Skeletal muscle cell (primary cell): Measurements from ENCODE around the gene CES4A.

Experiments
- DNase-seq: peaks from one replicate; pipeline ENCODE4 v3.0.0-alpha.2; 2010; ENCODE audit warnings: low read depth
- H3K4me3 ChIP-seq: 2 replicates; pipeline ENCODE4 v1.5.1; 2011; ENCODE audit warnings: low read depth, mild to moderate bottlenecking, control low read depth, low read length, moderate library complexity

Gene CES4A

DNA sequence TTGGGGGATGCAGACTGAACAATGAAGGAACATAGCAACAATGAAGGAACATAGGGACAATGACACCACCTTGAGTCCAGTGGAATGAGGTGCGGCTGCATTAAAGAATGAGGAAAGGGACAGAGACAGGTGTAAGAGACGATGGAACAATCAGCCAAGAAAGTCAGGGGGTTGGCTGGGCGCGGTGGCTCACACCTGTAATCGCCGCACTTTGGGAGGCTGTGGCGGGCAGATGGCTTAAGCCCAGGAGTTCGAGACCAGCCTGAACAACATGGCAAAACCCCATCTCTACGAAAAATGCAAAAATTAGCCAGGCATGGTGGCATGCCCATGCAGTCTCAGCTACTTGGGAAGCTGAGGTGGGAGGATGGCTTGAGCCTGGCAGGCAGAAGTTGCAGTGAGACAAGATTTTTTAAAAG, 26.9 kb downstream of the CES4A start:
- no peak overlapping the region for H3K4me3 ChIP-seq

DNA sequence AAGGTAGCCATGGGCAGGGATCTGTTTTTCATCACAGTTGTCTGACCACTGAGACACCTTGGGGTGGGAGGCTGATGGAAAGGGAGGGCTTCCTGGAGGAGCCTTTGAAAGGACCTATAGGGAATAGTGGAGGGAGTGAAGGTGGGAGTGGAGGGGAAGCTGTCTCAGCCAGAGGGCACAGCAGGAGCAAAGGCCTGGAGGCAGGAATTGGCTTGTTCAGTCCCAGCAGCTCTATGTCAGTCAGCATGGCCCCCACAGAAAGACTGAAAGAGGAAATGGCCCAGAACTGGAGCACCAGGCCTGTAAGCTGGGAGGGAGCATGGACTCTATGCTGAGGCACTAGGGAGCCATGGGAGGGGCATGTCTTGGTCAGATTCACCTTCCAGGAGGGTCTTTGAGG, 27.8 kb downstream of the CES4A start:
- H3K4me3 ChIP-seq = no peak overlapping the region
- no peak for DNase-seq

More for the DNA sequence above, 26.9 kb downstream of the CES4A start:
- DNase-seq = no peak

DNA sequence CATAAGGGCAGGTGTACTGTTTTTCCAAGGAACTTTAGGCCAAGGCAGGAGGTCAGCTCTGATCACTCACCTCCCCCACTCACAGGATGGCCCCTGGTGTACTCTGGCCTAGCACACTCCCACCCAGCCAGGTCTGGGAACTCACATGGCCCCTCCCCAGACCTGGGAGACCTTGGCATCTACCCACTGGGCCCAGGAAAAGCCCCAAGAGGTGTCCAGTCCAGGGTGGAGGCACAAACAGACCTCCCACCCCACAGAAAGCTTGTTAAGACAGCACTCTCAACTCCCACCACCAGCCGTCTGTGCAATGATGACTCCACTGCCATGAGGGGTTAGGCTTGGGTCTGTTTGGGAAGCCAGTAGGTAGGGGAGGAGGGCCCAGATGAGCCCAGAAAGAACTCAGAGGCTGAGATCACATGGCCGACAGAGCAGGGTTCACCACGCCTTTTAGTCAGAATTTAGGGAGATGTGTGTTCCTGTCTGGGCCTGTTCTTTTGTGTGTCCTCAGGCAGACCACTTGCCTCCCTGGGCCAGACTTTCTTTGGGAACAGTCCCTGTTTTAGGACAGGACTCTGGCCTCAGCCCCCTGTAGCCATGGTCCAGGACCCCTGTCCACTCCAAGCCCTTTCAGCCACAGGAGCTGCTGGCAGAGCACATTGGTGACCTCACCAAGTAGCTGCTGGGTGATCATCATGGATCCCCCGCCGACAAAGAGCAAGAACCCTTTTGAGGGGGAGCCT, 28.5 kb downstream of the CES4A start:
- DNase-seq = no peak

DNA sequence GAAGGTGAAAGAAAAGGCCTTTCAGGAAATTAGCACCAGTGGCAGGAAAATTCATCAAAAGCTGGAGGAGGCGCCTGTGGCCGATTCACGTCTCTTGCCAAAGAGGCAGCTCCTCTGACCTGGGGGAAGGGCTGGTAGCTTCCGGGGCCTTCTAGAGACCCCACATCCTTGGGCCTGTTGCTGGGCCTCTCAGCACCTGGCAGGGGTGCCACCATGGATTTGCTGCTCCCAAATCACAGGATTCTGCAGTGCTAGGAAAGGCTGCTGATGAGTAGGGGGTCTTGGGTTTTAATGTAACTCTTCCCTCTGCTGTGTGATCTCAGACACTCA, 29.0 kb downstream of the CES4A start:
- no peak for DNase-seq

More for the DNA sequence above, 28.5 kb downstream of the CES4A start:
- H3K4me3 ChIP-seq = no peak overlapping the region

DNA sequence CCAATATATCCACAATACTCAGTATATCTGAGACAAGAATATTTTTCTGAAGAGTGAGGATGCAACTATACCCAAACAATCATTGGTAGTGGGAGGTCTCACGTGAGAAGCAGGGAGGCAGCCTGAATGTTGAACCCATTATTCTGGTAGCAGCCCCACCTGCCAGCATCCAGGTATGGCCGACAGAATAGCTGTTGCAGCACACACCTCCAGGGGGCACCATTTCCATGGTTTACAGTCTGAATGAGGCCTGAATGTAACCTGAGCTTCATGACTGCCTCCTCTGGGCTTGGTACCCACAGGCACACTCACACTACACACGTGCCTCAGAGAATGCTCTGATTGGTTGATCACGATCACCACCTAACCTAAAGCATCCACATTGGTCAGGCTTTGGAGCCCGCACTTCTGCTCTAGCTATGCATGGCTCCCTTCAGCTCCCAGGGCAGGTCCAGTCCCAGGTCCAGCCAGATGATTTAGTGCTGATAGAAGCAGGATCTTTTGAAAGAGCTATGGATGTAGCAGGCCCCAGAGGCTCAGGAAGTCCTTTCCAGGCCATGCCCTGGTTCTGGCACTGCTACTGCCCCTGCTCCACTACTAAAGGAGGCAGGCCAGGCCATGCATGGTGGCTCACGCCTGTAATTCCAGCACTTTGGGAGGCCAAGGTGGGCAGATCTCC, 29.6 kb downstream of the CES4A start:
- peak; percentile 79 for DNase-seq
- no peak overlapping the region for H3K4me3 ChIP-seq

More for the DNA sequence above, 29.0 kb downstream of the CES4A start:
- no peak overlapping the region for H3K4me3 ChIP-seq

DNA sequence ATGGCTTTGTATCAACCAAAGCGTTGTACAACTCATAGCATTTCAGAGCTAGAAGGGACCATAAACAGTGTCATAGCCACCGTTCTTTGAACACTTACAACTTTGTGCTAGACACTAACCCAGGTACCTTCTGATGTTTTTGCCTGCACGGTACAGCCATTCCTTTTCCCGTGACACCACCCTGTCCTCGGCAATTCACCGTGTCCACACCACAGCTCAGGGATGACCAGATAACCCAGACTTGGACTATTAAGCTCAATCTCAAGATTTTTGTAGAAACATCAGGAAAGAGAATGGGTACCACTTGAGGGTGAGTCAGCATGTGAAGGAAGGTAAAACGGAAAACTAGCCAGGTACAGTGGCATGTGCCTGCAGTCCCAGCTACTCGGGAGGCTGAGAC, 30.8 kb downstream of the CES4A start:
- H3K4me3 ChIP-seq = no peak overlapping the region
- no peak for DNase-seq

DNA sequence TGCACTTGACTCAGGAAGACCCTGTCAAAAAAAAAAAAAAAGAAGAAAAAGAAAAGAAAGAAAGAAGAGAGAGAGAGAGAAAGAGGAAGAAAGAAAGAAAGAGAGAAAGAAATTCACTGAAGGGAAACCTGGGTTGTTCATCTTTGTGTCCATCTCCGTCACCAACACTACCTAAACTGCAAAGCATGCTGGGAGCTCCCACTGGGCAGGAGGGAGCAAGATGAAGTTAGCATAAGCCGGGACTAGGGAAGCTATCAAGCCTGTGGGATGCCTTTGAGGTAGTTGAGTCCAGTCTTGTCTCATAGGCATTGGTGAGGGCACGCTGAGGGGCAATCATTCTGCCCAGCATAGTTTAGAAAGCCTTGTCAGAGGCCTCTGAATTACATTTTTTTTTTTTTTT, 32.9 kb downstream of the CES4A start:
- H3K4me3 ChIP-seq = no peak overlapping the region
- no peak for DNase-seq

DNA sequence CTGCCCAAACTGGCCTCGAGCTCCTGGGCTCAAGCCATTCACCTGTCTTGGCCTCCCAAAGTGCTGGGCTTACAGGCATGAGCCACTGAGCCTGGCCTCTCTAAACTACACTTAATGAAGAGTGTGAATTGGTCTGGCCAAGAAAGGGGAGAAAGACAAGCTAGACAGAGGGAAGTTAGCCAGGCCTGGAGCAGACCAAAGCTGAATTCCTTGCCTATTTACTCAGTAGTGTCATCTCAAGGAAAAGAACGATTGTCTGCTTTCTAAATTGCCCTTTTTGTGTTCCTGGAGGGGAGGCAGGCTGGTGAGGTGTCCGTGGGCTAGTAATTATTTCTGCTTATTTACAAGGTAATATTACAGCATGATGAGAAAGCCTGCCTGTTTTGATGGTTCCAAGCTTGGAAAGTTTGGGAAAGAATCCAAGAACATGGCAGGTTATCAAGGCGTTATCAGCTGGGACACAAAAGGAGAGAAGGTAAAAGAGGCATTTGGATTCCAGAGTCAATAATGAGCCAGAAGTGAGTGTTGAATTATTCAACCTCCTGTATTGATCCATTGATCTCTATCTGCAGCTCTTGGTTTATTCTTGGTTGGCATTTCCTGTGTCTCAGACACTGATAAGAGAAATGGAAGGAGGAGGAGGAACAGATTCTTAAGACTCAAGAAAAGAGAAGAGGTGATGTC, 34.3 kb downstream of the CES4A start:
- DNase-seq = no peak

DNA sequence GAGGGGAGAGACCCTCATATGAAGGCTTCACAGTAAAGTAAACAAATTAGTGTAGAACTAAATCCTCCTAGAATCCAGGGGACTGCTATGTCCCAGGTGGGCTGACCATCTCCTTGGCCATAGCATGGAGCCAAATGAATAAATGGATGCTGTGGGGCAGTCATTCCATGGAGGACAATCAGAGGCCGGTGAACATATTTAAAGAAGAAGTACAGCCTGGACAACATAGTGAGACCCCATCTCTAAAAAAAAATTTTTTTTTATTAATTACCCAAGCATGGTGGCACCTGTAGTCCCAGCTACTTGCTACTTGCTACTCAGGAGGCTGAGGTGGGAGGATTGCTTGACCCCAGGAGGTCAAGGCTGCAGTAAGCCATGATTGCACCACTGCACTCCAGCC, 35.3 kb downstream of the CES4A start:
- DNase-seq = no peak
- no peak overlapping the region for H3K4me3 ChIP-seq

More for the DNA sequence above, 34.3 kb downstream of the CES4A start:
- H3K4me3 ChIP-seq = no peak overlapping the region

DNA sequence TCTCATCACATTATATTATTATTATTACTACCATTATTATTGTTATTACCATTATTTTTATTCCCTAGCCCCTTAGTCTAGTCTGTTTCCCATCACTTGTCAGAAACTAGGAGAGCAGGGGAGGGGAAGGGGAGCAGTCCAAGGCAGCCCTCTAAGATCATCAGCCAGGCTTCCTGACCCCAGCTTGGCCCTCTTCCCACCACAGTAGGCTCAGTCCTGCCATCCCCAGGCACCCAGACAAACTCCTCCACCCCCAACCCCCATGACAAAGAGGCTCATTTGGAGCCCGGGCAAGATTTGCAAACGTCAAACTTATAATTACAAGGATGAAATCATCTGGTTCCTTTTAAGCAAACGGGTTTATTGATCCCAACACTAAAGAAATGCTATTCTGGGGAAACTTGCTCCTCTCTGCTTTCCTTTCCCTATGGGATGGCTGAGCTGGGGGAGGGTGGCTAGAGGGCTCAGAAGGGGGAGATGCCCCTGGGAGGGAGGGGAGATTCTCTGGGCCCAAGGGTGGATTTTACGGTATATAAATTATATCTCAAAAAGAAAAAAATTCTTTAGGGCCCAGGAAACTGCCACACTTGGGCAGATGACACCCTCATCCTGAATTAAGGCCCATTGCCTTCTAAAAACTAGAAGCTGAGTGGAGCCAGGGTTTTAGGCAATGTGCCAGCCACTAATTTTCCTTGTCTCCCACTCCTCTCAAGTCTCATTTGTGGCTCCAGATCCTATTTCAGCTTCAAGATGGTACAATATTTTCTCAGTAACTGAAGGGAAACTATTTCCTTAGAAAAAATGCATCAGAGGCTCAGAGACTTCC, 36.2 kb downstream of the CES4A start:
- DNase-seq = no peak
- H3K4me3 ChIP-seq = no peak overlapping the region

DNA sequence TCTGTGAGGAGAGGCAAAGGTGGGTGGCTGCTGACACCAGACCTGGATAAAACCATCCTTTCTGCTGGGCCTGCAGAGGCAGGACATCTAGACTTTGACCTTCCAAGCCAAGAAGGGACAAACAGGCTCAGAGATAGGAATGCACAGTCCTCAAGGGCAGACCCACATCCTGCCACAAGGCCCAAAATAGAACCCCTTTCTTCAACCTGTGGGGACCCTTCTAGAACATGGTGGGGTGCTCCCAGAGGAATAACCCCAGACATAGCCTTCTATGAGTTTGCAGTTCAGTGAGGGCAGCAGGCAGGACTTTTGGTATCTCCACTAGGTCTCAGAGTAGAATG, 36.8 kb downstream of the CES4A start:
- H3K4me3 ChIP-seq = no peak overlapping the region
- DNase-seq = no peak

DNA sequence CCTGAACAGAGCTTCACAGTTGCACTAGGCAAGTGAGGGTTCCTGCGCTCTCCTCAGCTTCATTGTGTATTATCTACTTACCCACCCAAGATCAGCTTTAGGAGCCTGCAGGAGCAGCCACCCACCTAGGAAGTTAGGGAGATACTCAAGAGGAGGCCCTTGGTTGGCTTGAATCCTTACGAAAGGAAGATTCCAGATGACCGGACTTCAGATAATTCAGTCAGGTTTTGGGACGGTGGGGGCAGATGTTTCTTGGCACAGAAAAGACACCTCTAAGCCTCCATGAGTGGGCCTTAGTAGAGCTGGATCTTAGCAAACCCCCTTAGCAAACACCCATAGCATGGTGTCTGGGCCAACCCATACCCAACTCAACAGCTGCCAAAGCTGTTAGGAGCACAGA, 38.2 kb downstream of the CES4A start:
- H3K4me3 ChIP-seq = no peak overlapping the region

DNA sequence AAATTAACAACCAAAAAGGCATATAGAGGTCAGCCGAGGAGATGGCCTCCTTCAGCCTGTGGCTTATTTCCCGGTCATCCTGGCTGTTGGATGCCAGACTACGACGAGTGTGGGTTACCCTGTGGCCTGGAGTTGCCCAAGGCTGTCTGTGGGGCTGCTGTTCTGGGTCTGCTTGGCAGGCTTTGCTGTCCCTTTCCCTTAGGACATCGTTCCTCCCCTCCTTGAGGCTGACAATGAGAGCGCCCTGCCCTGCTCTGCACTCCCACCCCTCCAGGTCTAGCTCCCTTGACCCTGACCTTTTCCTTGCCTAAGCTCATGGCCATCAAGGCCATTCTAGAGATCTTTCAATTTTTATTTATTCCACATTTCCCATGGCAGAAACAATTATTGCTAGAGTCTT, 38.7 kb downstream of the CES4A start:
- DNase-seq = no peak
- H3K4me3 ChIP-seq = no peak overlapping the region

More for the DNA sequence above, 38.2 kb downstream of the CES4A start:
- no peak for DNase-seq

DNA sequence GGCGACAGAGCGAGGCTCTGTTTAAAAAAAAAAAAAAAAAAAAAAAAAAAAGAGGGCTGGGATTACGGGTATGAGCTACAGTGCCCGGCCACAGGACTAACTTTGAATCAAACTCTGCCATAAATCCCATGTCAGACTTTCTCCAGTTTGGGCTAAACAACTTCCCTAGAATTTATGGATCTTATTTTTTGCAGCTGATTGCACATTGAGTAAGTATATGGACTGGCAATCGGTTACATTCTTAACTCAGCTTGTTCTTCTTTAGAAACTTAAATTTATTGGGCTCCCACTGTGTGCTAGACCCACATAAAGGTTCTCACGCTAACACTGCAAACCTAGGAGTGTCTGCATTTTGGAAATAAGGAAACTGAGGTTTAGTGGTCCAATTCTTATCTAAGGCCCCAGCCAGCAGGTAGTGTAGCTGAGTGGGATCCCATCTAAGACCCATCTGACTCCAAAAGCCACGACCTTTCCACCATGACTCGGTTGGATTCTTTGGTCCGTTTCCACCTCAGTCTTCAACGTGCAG, 39.8 kb downstream of the CES4A start:
- DNase-seq = no peak
- H3K4me3 ChIP-seq = peak overlapping the region; percentile 71

DNA sequence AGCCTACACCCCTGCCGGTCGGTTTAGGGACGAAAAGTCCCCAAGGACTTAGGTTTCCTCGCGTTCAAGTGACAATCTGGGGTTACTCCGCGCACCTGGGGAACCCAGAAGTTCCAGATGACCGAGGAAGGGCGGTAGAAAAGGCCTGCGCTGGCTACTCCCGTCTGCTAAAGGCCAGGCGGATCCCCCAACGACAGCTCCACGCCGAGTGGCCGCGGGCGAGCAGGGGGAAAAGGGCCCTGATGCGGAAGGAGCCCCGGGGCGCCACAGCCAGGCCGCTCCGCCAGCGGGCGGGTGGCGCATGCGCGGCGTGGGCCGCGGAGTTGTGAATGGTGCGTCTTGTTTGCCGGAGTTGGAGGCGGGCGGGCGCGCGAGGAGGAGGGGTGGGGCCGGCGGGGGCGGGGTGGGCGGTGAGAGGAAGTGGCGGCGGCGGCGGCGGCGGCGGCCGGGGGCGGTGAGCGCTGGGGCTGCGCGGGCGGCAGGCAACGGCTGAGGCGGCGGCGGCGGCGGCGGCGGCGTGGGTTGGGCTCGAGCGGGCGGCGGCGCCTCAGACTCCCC, 40.4 kb downstream of the CES4A start, which contains the start of gene CBFB:
TSS of gene CBFB (plus strand) at position 454 of the 558 bp plus-strand sequence. CDS start 259 bp downstream, outside the sequence.
- DNase-seq = peak; percentile 79
- H3K4me3 ChIP-seq = peak within 1 kb of the TSS; percentile 77

DNA sequence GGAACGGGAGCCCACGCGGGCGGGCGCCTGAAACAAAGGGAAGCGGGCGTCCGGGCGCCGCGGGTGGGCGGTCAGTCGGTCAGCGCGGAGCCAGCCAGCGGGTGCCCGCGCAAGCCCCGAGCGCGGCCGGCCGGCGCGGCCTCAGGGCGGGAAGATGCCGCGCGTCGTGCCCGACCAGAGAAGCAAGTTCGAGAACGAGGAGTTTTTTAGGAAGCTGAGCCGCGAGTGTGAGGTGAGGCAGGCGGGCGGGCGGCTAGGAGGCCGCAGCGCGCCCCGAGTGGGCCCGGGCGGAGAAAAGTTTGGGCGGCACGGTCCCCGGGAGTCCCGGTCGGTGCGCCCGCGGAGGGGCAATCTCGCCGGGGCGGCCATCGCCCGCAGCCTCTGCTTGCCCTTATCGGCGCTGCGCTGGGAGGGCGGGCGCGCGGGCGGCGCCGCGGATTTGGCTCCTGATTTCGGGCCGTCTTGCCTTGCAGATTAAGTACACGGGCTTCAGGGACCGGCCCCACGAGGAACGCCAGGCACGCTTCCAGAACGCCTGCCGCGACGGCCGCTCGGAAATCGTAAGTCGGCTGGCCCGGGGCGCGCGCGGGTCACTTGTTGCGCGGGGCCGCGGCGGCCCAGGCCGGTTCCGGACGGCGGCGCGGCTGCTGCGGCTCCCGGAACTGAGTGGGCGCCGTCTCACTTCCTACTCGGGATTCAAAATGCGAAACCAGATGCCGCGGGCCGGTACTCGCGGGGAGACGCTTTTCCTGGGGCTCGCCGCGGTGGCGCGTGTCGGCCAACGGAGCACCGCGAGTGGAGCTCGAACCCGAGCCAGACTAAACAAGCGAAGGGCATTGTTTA, 41.1 kb downstream of the CES4A start:
- DNase-seq = peak; percentile 23
- peak overlapping the region; percentile 77 for H3K4me3 ChIP-seq

DNA sequence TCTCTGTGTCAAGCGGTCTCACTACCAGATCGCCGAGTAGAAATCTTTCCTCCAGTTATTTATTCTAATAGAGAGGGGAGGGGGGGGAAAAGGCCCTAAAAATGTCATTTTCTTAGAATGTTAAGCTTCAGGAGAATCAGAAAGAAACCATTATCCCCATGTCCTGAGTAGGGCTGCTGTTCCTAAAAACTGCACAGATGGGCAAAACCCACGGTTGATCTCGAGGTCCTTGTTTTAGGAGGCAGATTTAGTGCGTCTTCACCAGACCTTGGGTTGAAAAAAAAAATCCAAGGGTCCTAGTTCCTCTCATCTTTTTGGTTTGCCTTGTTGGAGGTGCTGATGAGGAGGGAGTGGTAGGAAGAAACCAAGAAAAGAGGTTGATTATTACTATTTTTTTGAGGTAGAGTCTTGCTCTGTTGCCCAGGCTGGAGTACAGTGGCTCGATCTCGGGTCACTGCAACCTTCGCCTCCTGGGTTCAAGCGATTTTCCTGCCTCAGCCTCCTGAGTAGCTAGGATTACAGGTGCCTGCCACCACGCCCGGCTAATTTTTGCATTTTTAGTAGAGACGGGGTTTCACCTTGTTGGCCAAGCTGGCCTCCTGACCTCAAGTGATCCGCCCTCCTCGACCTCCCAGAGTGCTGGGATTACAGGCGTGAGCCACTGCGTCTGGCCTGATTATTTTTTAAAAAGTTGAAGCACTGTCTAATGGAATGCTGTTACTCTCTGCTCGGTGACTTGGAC, 42.0 kb downstream of the CES4A start:
- no peak for DNase-seq
- H3K4me3 ChIP-seq = peak overlapping the region; percentile 77

DNA sequence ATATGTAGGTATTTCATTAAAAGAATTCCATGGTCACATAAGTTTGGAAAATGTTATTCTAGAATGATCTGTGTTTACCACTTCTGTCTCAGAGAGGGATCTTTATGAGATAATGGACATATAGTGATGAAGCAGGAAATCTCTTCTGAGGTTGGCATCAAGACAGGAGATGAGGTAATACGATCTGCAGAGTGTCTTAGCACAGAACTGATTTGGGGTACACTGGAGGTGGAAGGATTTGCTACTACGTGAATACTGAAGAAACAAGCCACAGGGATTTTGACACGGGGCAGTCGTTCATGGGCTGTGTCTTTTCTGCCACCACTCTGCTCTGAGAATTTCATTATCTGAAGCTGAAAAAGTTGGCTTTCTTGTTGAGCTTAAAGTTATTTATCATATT, 46.1 kb downstream of the CES4A start:
- peak; percentile 26 for DNase-seq
- H3K4me3 ChIP-seq = no peak overlapping the region
